ENCODE data around the gene PEG3. TPM values are rescaled to one million over a fixed set of nuclear protein-coding genes. Genes with fewer than 3 reads are reported as not detected.

Gene PEG3
- total RNA-seq, 4 donors from 2014 or later = 6.5 to 8.8 (median 7.3) TPM

DNA sequence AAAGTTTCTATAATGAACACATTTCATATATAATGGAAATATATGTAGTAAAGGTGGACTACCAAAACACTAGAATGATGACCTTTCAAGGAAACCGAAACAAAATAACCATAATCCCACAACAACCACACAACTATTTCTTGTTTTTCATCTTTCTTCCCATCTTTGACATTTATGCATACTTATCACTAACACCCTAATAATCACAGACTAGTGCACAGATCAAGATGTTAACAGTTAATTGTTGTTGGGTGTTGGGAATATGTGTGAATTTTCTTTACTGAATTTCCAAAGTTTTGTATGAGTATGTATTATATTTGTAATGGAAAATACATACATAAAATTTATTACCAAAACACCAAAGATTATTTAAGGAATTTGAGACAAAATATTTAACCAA is 30.3 kb downstream of the PEG3 start:
- DNase-seq (ENCODE audit: low spot score) = no peak
- no peak for ATAC-seq (ENCODE audit: low FRiP score)
- TF ChIP-seq CTCF (IDR thresholded peaks at IDR 0.05) = no peak

DNA sequence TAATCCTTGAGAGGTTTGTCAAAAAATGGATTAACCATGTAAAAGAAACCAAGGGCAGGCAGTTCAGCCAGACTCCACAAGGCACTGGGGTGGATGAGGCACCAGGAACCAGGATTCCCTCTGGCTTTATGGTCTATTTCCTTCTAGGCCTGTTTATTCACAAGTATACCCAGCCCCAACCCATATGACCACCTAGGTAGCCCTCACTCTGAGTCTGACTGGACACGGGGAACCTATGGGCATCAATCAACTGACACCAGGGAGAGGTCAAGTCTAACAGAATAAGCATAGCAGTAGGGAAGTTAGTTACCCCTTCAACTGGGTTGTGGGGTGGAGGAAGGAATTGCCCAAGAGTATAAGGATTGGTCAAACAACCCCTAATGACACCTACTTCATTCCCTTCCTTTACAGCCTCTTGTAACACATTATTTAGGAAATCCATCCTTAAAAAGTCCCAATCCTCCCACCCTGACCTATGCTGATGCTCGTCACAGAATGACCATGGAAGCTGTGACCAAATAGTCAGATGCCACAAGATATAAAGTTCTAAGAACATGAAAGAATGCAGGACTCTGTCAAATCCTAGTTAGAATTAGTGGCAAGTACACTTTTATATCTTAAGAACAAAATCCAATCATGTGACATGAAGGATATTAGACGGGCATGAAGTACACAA is 31.7 kb downstream of the PEG3 start:
- no peak for TF ChIP-seq CTCF (IDR thresholded peaks at IDR 0.05)
- DNase-seq (ENCODE audit: low spot score) = no peak
- ATAC-seq (ENCODE audit: low FRiP score) = no peak

DNA sequence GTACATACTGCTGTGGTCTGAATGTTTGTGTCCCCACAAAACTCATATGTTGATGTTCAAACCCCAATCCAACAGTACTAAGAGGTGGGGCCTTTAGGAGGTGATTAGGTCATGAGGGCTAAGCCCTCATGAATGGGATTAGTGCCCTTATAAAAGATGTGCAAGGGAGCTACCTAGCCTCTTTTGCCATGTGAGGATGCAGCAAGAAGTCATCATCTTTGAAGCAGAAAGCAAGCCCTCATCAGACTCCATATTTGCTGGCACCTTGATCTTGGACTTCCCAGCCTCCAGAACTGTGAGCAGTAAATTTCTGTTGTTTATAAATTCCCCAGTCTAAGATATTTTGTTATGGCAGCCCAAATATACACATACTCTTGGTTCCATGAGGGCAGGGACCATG is 33.9 kb downstream of the PEG3 start:
- DNase-seq (ENCODE audit: low spot score) = no peak
- TF ChIP-seq CTCF (IDR thresholded peaks at IDR 0.05) = no peak
- no peak for ATAC-seq (ENCODE audit: low FRiP score)

Small RNAs within 50 kb of the gene (small RNA-seq; reads per million reads assigned to genes)
- gene AC006115.2 = not detected

Other genes starting within 250 kb of the PEG3 start
- 10 to 100 TPM in 2 of 4 donors, 1 to 10 TPM in 2; 5.8 to 11.2 (median 9.6) TPM for gene ZNF71, start 245.4 kb downstream of the PEG3 start, total RNA-seq
- gene SMIM17, start 197.6 kb downstream of the PEG3 start, total RNA-seq = under 1 TPM in 2 of 4 donors, not detected in 2; 0.37 to 0.48 TPM
- 1 to 10 TPM; 3.5 to 8.1 (median 5.9) TPM for gene ZNF835, start 169.0 kb downstream of the PEG3 start, total RNA-seq
- gene ZIM2, start within 50 bp of the PEG3 start, total RNA-seq = under 1 TPM in 2 of 4 donors, not detected in 2; 0.36 to 0.88 TPM